22Rv1 (cell line): Measurements from ENCODE around the gene AIDA.
"Not testable (repeated sequence)": the region's sequence is repeated elsewhere in the genome, so short reads cannot be mapped to it uniquely, and the experiment has no call there.

Experiments used
- H3K27ac ChIP-seq: fragments of 450-650 bp; 2 replicates; pipeline ENCODE4 v1.5.1; 2017
- ZFX ChIP-seq: fragments of 450-650 bp; IDR thresholded peaks from 2 replicates; pipeline ENCODE4 v1.6.1; 2017; ENCODE audit warnings: antibody characterized with exemption, borderline replicate concordance
- TF ChIP-seq, protein P1 (sequence below): fragments of 450-650 bp; IDR thresholded peaks from 2 replicates; pipeline ENCODE4 v1.5.1; 2017; ENCODE audit warnings: mild to moderate bottlenecking

AIDA gene

DNA sequence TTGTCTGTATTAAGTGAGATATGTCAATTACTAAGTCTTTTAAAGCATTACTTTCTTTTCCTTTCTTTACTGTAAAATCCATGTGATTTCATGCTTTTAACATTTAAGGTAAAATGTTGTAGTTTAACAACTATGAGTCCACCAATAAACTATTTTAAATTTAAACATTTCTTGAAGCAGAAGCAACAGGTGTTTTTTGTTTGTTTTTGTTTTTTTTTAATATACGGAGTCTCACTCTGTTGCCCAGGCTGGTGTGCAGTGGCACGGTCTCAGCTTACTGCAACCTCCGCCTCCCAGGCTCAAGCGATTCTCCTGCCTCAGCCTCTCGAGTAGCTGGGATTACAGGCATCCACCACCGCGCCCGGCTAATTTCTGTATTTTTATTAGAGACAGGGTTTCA lies 15.6 kb downstream of the AIDA start:
- TF ChIP-seq, protein P1, sequence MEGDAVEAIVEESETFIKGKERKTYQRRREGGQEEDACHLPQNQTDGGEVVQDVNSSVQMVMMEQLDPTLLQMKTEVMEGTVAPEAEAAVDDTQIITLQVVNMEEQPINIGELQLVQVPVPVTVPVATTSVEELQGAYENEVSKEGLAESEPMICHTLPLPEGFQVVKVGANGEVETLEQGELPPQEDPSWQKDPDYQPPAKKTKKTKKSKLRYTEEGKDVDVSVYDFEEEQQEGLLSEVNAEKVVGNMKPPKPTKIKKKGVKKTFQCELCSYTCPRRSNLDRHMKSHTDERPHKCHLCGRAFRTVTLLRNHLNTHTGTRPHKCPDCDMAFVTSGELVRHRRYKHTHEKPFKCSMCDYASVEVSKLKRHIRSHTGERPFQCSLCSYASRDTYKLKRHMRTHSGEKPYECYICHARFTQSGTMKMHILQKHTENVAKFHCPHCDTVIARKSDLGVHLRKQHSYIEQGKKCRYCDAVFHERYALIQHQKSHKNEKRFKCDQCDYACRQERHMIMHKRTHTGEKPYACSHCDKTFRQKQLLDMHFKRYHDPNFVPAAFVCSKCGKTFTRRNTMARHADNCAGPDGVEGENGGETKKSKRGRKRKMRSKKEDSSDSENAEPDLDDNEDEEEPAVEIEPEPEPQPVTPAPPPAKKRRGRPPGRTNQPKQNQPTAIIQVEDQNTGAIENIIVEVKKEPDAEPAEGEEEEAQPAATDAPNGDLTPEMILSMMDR = no peak
- TF ChIP-seq ZFX = no peak
- H3K27ac ChIP-seq = no peak overlapping the region

DNA sequence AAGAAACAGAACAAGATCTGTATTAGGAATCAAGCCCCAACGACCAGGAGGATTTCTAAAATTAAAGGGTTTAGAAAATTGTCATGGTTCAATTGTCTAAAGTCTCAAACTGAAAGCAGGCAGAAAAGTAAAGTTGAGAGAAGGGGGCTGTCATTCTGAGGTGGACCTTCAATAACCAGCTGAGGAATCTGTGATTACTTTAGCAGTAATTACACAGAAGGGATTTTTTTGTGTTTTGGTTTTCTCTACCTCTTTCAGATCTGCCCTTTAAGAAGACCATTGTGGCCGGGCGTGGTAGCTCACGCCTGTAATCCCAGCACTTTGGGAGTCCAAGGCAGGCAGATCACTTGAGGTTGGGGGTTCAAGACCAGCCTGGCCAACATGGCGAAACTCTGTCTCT lies 17.4 kb downstream of the AIDA start:
- TF ChIP-seq, protein P1 = no peak
- TF ChIP-seq ZFX = no peak
- H3K27ac ChIP-seq = no peak overlapping the region

DNA sequence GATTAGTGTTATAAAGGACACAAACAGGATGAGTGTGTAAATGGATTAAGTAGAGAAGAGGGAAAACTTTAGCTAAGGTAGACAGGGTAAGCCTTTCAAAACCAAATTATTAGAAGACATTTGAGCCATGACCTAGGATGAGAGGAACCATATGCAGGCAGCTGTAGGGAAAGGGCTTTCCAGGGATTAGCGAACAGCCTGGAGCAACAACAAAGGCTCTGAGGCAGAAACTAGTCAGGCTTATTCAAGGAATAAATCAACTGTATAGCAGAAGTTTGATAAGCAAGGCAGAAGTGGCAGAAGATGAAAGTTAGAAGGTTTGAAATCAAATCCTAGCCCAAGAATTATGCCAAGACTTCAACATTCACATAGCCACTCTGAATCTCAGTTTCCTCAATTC lies 21.3 kb downstream of the AIDA start:
- TF ChIP-seq, protein P1 = no peak
- no peak for TF ChIP-seq ZFX

DNA sequence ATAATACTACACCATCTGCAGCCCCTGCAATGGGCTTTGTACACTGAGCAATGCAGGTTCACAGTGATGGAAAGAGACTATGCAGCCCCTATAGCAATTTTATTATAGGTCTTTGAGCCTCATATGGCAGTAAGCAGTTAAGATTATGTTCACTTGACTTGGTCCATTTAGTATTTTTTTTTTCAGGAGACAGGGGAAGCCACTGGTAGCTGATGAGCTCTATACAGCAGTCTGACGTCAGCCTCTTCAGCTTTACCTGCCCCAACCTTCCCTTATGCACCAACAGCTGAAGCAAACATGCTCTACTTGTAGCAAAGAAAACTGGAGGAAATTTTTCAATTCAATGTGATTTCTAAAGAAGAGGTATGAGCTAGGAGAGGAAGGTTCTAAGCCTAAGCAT lies 32.2 kb downstream of the AIDA start:
- no peak for TF ChIP-seq ZFX
- TF ChIP-seq, protein P1 = no peak
- H3K27ac ChIP-seq = no peak overlapping the region

More for the DNA sequence above, 21.3 kb downstream of the AIDA start:
- no peak overlapping the region for H3K27ac ChIP-seq

DNA sequence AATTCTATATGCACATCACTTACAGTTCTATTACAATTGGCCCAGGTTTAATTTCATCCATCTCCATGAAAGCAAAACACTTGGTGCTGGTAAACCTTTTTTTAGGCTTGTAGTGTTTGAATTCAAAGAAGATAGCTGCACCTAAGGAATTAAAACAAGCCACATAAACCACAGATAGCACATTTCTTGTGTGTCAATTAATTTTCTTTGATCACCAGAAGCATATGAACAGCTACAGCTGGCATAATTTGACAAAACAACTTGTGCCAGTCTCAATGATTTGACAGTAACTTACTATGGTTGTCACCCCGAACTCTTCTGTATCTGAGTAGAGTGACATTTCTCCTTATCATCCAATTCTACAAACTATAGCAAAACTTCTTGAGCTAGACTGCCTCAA lies 42.2 kb downstream of the AIDA start:
- TF ChIP-seq, protein P1 = no peak
- TF ChIP-seq ZFX = no peak
- no peak overlapping the region for H3K27ac ChIP-seq

DNA sequence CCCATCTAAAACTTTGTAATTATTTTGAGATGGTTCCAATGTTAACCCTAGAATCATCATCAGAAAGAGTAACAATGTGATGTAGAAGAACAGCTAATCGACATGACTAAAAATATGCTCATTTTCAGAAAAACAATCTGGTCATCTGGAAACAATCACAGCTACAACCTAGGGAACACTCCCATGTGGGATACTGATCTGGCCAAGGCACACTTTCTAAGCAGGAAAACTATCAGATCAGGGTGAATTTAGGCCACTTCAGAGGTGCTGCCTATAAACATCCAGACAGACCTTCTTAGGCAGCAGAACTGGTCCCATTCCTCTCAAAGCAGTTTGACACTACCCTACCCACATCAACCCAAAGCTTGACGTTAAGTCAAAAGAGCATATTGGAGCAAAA lies 43.2 kb downstream of the AIDA start:
- H3K27ac ChIP-seq = not testable (repeated sequence)

DNA sequence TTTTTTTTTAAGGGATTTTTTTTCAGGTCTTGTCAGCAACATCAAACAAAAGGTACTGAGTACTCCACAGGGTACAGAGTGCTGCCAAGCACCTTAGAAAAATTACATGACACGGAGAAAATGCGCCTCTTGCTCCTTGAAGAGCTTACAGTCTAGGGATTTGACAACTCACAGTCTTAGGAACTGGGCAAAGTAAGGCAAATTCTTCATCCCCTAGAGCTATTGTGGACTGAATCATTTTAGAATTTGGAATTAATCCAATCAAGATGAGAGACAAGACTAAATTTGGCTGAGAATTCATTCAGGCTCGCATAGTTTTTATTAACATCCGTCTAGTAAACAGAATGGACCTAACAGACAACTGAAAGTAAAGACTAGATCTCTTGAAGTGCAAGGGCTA lies 44.1 kb downstream of the AIDA start:
- not testable (repeated sequence) for H3K27ac ChIP-seq

DNA sequence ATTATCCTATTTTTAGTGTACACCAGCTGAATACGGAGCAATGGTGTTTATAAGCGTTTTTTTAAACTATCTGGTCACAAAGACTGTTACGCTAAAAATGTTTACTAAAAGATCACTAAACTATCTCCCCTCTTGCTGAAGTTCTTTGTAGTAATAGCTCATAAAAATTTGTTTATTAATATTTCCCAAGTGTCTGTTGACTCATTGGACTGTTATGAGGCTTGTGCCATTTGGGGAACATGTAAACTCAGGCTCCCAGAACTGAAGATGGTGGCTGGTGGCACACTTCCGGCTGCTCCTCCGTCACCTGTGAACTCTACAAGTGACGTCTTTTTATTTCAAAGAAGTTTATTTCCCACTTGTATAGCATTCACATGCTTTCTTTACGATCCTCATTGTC lies 46.3 kb downstream of the AIDA start:
- no peak overlapping the region for H3K27ac ChIP-seq

More for the DNA sequence above, 46.3 kb downstream of the AIDA start:
- no peak for TF ChIP-seq ZFX
- TF ChIP-seq, protein P1 = no peak
